Endothelial cell of umbilical vein (primary cell): ENCODE results near the gene CTIF.

Source experiments
- EZH2 ChIP-seq: IDR thresholded peaks from 2 replicates; pipeline ENCODE4 v1.6.1; 2012; ENCODE audit warnings: borderline replicate concordance, low read depth, mild to moderate bottlenecking, moderate library complexity, low read length, inconsistent platforms; ENCODE audit not compliant: severe bottlenecking
- FOS ChIP-seq: IDR thresholded peaks from 2 replicates; pipeline ENCODE4 v1.6.1; 2011; ENCODE audit warnings: mild to moderate bottlenecking, low read length, moderate library complexity, borderline replicate concordance; ENCODE audit not compliant: insufficient read depth
- GATA2 ChIP-seq: IDR thresholded peaks from 2 replicates; pipeline ENCODE4 v1.7.0; 2011; ENCODE audit warnings: low read depth, mild to moderate bottlenecking, moderate library complexity, mixed read lengths, low read length; ENCODE audit not compliant: insufficient read length, insufficient read depth
- POLR2A ChIP-seq: IDR thresholded peaks from 2 replicates; pipeline ENCODE4 v1.6.1; 2012; ENCODE audit warnings: low read depth, mild to moderate bottlenecking, control low read depth, low read length
- POLR2AphosphoS5 ChIP-seq: IDR thresholded peaks from 2 replicates; pipeline ENCODE4 v1.6.1; 2012; ENCODE audit warnings: low read depth, mild to moderate bottlenecking, control low read depth, low read length, moderate library complexity; ENCODE audit not compliant: insufficient read depth
- TF ChIP-seq, protein P1 (sequence below), 2 donors: IDR thresholded peaks; 1 replicate in 1 of 2; 2 replicates in 1 of 2; pipeline ENCODE4 v1.5.1; 2011; ENCODE audit warnings: low read length in 2 of 2, mild to moderate bottlenecking in 2 of 2, moderate library complexity in 2 of 2, control low read depth in 1 of 2, inconsistent platforms in 1 of 2, low read depth in 1 of 2; ENCODE audit not compliant: insufficient read depth in 1 of 2; ENCODE audit errors: extremely low read depth in 1 of 2
- TF ChIP-seq, protein P2 (sequence below): IDR thresholded peaks from 2 replicates; pipeline ENCODE4 v1.6.1; 2011; ENCODE audit not compliant: insufficient read depth, insufficient read length

DNA sequence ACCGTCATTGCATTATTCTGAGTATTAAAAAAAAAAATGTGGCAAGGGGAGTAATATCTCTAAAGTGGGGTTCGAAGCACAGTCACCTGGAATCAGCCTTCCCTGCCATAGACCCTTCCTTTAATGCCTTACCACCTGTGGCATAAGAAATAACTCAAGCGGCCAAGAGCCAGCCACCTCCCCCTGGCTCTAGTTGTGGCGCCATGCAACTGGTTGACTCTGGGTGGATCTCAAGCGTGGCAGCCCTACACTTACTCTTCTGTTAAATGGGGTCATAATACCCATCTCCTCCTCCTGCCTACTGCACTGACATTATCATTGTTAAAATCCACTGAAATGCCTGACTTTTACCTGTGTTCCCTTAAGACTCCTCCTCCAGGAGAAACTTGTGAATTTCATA lies 236.1 kb downstream of the CTIF start:
- TF ChIP-seq POLR2A (no peak), EZH2 (no peak), POLR2AphosphoS5 (no peak), FOS (no peak), GATA2 (no peak)
- TF ChIP-seq, protein P1, sequence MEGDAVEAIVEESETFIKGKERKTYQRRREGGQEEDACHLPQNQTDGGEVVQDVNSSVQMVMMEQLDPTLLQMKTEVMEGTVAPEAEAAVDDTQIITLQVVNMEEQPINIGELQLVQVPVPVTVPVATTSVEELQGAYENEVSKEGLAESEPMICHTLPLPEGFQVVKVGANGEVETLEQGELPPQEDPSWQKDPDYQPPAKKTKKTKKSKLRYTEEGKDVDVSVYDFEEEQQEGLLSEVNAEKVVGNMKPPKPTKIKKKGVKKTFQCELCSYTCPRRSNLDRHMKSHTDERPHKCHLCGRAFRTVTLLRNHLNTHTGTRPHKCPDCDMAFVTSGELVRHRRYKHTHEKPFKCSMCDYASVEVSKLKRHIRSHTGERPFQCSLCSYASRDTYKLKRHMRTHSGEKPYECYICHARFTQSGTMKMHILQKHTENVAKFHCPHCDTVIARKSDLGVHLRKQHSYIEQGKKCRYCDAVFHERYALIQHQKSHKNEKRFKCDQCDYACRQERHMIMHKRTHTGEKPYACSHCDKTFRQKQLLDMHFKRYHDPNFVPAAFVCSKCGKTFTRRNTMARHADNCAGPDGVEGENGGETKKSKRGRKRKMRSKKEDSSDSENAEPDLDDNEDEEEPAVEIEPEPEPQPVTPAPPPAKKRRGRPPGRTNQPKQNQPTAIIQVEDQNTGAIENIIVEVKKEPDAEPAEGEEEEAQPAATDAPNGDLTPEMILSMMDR (IDR thresholded peaks at IDR 0.05; ENCODE audit: extremely low read depth in 1 of 2, insufficient read depth in 1 of 2, low read depth in 1 of 2, low read length in 2 of 2) = no peak
- TF ChIP-seq, protein P2, sequence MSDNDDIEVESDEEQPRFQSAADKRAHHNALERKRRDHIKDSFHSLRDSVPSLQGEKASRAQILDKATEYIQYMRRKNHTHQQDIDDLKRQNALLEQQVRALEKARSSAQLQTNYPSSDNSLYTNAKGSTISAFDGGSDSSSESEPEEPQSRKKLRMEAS = no peak
